GM12891 (cell line): ENCODE results near the gene MPLKIP.
"Not testable (repeated sequence)": the region's sequence is repeated elsewhere in the genome, so short reads cannot be mapped to it uniquely, and the experiment has no call there.

Source experiments
- DNase-seq: peaks from one replicate; pipeline ENCODE4 v3.0.0; 2011; ENCODE audit warnings: low spot score; ENCODE audit not compliant: insufficient read length
- FAIRE-seq: peaks from 2 replicates; lab custom pipeline; 2011; peaks lifted over from hg19 to GRCh38; lab: Jason Lieb, UNC
- PAX5 ChIP-seq: IDR thresholded peaks from 2 replicates; pipeline ENCODE4 v1.6.1; 2011; ENCODE audit warnings: low read length, moderate library complexity, mild to moderate bottlenecking; ENCODE audit not compliant: insufficient read depth, severe bottlenecking
- POLR2A ChIP-seq: IDR thresholded peaks from 2 replicates; pipeline ENCODE4 v1.6.1; 2011; ENCODE audit warnings: low read depth, low read length, control low read depth
- POLR2AphosphoS5 ChIP-seq: IDR thresholded peaks from 2 replicates; pipeline ENCODE4 v1.6.1; 2011; ENCODE audit warnings: low read depth, low read length, control low read depth
- POU2F2 ChIP-seq: IDR thresholded peaks from 2 replicates; pipeline ENCODE4 v1.6.1; 2011; ENCODE audit warnings: low read depth, mild to moderate bottlenecking, control low read depth, low read length, moderate library complexity
- SPI1 ChIP-seq: IDR thresholded peaks from 2 replicates; pipeline ENCODE4 v1.6.1; 2011; ENCODE audit warnings: low read depth, low read length, control low read depth
- TAF1 ChIP-seq: IDR thresholded peaks from 2 replicates; pipeline ENCODE4 v1.6.1; 2011; ENCODE audit warnings: low read depth, low read length, control low read depth

The MPLKIP gene

DNA sequence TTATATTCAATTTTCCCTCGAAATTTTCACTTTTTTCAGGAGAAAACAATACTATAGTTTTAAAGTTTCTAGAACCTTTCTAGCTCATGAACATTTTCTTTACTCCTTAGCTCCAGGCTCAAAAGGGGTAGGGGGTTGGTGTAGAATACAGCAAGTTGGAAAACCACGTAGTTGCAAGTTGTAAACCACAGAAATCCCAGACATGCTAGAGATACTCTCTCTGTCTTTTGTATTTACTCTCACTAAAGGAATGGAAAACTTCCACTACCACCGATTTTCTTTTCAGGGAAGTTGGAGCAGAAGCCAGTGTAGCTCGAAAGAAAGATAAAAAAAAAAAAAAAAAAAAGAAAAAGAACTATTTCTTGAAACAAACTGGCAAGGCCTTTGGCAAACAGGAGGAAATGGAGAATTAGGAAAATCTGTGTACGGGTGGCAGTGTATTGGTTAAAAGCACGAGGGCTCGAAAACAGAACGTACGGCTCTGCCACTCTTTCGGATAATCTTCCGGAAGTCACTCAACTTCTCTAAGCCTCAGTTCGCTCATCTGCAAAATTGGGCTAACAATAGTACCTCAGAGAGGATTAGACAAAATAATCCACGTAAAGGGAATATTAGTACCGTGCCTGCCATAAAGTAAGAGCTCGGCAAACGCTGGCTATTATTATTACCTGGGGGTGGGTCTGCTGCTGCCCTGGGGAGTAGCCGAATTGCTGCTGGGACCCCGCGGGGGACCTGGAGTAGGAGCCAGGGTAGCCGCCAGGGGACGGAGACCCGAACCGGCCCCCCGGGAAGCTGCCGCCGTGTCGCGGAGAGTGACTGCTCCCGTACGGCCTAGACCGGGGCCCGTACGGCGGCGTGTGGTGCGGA, 628 bp downstream of the MPLKIP start:
- DNase-seq: peak; percentile 5
- no peak for FAIRE-seq

DNA sequence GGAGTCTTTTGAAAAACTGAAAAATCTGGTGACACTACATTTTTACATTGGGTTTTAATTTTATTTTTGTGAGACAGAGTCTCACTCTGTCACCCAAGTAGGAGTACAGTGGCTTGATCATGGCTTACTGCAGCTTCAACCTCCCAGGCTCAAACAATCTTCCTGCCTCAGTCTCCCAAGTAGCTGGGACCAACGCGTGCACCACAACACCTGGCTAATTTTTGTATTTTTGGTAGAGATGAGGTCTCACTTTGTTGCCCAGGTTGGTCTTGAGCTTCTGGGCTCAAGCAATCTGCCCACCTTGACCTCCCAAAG, 11.5 kb downstream of the MPLKIP start:
- no peak for TF ChIP-seq TAF1
- TF ChIP-seq PAX5: no peak
- TF ChIP-seq POU2F2: no peak
- TF ChIP-seq POLR2A: no peak
- no peak for TF ChIP-seq SPI1
- TF ChIP-seq POLR2AphosphoS5: no peak
- FAIRE-seq (no peak), DNase-seq (no peak)

More for the DNA sequence above, 628 bp downstream of the MPLKIP start:
- TF ChIP-seq POU2F2: no peak

DNA sequence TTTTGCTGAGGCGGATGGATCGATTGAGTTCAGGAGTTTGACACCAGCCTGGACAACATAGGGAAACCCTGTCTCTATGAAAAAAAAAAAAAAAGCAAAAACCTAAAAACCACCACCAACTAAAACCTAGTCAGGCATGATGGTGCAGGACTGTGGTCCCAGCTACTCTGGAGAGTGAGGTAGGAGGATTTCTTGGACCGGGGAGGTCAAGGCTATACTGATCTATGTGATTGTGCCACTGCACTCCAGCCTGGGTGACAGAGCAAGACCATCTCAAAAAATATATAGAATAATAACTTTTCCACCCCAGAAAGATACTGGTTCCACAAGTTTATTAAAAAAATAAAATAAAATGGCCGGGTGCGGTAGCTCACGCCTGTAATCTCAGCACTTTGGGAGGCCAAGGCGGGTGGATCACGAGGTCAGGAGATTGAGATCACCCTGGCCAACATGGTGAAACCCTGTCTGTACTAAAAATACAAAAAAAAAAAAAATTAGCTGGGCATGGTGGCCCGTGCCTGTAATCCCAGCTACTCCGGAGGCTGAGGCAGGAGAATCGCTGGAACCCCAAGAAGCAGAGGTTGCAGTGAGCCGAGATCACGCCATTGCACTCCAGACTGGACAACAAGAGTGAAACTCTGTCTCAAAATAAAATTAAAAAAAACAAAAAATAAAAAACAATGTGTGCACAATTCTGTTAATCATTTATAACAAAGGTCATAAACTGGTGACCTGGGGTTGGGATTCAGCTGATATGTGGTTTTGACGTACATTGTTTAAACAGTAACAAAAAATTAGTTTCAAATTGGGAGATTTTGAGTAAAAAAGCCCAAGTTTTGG, 12.1 kb downstream of the MPLKIP start:
- FAIRE-seq, DNase-seq: not testable (repeated sequence)

DNA sequence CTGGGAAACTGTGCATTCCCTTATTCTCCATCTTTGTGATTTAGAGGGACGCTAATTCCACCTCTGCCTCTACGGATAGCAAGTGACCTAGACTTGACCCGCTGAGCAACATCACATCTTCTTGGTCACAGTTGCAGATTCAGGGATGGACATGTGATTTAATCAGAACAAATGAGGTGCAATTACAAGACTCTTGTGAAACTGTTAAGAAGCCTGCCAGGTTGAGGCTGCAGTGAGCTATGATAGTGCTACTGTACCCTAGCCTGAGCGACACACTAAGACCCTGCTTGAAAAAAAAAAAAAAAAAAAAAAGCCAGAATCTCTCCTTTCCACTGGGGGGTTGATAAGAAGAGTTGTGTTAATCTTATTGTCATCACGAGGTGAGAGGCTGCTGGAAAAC, 14.4 kb downstream of the MPLKIP start:
- no peak for FAIRE-seq
- no peak for DNase-seq
- TF ChIP-seq TAF1 (no peak), POLR2A (no peak), SPI1 (no peak), POU2F2 (no peak), PAX5 (no peak), POLR2AphosphoS5 (no peak)

DNA sequence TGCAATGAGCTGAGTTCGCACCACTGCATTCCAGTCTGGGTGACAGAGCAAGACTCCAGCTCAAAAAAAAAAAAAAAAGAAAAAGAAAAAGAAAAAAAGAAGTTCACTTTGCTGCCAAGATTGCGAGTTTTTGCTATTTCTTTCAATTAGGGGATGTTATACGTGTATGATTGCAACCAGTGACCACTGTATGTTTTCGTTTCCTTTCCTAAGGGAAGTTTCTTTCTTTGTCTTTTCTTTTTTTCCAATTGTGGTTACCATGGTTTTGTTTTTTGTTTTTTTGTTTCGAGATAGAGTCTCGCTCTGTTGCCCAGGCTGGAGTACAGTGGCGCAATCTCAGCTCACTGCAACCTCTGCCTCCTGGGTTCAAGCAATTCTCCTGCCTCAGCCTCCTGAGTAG, 16.2 kb downstream of the MPLKIP start:
- not testable (repeated sequence) for FAIRE-seq, DNase-seq

DNA sequence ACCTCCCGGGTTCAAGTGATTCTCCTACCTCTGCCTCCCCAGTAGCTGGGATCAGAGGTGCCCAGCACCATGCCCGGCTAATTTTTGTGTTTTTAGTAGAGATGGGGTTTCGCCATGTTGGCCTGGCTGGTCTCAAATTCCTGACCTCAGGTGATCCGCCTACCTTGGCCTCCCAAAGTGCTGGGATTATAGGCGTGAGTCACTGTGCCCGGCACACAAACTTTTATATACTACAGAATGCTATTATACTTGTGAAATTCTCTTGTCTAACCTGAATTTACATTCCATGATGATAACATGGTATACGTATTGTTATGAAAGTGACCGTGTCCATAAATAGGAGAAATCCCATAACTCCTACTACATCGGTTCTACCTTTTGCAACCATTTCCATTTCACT, 17.2 kb downstream of the MPLKIP start:
- FAIRE-seq, DNase-seq: not testable (repeated sequence)

DNA sequence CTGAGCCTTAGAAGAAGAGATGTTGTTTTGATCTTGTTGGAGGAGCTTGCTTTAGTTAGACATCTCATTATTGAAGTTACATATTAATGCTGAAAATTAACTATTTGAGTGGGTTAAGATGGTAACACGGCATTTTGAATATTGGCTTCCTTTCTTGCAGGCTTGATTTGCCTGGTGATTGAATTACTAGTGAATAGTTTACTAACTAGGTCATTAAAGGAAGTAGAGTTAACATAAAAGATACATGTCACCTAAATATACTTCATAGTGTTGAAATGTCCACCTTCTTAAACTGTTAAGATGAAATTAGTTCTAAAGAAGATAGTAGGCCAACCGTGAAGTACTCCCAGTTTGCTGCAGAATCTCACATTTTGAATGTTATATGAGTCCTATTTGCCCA, 18.5 kb downstream of the MPLKIP start:
- TF ChIP-seq SPI1 (no peak), TAF1 (no peak), POLR2A (no peak), POU2F2 (no peak), POLR2AphosphoS5 (no peak), PAX5 (no peak)
- FAIRE-seq (no peak), DNase-seq (no peak)

DNA sequence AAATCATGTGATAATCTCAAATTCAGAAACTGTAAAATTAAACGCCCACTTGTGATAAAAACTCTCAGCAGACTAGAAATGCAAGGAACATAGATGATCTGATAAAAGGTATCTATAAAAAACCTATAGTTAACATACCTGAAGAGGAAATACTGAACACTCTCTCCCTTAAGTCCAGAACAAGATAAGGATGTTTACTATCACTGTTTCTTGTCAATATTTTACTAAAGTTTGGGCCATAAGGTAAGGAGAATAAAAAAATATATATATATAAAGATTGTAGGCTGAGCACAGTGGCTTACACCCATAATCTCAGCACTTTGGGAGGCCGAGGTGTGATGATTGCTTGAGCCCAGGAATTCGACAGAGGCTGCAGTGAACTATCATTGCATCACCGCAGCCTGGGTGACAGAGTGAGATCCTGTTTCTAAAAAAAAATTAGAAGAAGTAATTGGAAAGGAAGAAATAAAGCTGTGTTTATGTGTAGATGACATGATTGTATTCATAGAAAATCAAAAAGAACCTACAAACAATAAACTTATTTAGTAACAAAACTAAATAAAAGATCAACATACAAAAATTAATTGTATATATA, 28.4 kb downstream of the MPLKIP start:
- FAIRE-seq: no peak
- DNase-seq: no peak
- TF ChIP-seq TAF1 (no peak), POU2F2 (no peak)

DNA sequence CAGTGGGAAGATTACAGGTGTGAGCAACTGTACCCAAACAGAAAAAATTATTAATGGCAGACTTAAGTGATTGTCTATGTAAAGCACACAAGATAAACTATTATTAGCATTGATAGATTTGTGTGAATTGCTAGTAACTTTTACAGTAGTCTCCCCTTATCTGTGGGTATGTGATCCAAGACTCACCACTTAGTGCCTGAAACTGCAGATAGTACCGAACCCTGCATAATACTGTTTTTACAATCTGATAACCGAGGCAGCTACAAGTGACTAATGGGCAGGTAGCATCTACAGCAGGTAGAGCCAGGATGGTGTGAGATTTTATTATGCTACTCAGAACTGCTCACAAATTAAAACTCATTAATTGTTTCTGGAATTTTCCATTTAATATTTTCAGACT, 31.5 kb downstream of the MPLKIP start:
- FAIRE-seq (no peak), DNase-seq (no peak)
- TF ChIP-seq POLR2AphosphoS5: no peak
- no peak for TF ChIP-seq TAF1
- no peak for TF ChIP-seq POU2F2
- no peak for TF ChIP-seq SPI1
- no peak for TF ChIP-seq POLR2A
- no peak for TF ChIP-seq PAX5

DNA sequence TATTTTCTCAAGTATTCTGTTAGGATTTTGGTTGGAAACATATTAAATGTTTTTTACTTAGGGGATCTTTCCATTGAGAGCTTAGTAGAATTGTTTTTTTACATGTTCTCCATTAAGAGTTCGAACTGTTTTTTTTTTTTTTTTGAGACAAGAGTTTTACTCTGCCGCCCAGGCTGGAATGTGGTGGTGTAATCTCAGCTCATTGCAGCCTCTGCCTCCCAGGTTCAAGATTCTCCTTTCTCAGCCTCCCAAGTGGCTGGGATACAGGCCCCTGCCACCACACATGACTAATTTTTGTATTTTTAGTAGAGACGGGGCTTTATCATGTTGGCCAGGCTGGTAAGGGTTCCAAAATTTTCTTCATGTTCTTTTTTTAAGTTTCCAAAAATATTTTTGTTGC, 33.2 kb downstream of the MPLKIP start:
- FAIRE-seq: no peak
- no peak for TF ChIP-seq PAX5
- TF ChIP-seq POU2F2: no peak
- no peak for TF ChIP-seq TAF1
- TF ChIP-seq POLR2AphosphoS5: no peak
- TF ChIP-seq SPI1: no peak
- no peak for TF ChIP-seq POLR2A
- no peak for DNase-seq

DNA sequence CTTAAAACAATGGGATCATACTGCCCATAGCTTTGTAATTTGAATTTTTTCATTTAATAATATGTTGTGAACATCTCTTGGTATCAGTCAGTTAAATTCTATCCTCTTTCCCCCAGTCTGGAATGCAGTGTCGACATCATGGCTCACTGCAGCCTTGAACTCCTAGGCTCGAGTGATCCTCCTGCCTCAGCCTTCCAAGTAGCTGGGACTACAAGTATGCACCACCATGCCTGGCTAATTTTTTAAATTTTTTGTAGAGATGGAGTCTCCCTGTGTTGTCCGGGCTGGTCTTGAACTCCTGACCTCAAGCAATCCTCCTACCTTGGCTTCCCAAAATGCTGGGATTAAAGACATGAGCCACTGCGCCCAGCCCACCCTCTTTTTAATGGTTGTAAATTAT, 34.6 kb downstream of the MPLKIP start:
- TF ChIP-seq SPI1: no peak
- no peak for TF ChIP-seq TAF1
- TF ChIP-seq POU2F2: no peak
- no peak for TF ChIP-seq POLR2AphosphoS5
- no peak for TF ChIP-seq POLR2A
- no peak for TF ChIP-seq PAX5
- FAIRE-seq: peak; percentile 52

More for the DNA sequence above, 34.6 kb downstream of the MPLKIP start:
- no peak for DNase-seq
